Measurements from ENCODE around the gene SLBP. TPM values are rescaled to one million over a fixed set of nuclear protein-coding genes. Genes with fewer than 3 reads are reported as not detected.

Gene SLBP
- polyA plus RNA-seq, 4 donors, result 92.6 to 105 (median 102) TPM

- DNase-seq (ENCODE audit: low read depth in 4 of 4, low spot score in 3 of 4), result no peak
Observed at GRCh38 chr4:1658581-1658980, 53.5 kb downstream of the SLBP start.

DNA sequence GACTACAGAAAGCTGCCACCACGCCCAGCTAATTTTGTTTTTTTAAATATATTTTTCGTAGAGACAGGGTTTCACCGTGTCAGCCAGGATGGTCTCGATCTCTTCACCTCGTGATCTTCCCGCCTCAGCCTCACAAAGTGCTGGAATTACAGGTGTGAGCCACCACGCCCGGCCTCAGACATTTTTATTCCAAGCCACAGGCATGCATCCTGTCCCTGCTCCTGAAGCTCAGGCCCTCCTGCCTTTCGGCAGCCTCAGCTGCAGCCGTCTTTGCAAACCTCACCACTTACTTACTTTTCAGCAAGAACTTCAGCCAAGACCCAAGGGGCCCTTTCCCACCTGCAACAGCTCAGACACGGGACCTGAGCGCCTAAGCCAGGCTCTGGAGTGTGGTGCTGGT lies 54.0 kb downstream of the SLBP start:
- no peak for DNase-seq (ENCODE audit: low read depth in 4 of 4, low spot score in 3 of 4)

GRCh38 chr4:1656986-1657385 lies 55.1 kb downstream of the SLBP start:
- no peak for DNase-seq (ENCODE audit: low read depth in 4 of 4, low spot score in 3 of 4)

- DNase-seq (ENCODE audit: low read depth in 4 of 4, low spot score in 3 of 4), result no peak
Observed at GRCh38 chr4:1656132-1656531, 56.0 kb downstream of the SLBP start.

DNA sequence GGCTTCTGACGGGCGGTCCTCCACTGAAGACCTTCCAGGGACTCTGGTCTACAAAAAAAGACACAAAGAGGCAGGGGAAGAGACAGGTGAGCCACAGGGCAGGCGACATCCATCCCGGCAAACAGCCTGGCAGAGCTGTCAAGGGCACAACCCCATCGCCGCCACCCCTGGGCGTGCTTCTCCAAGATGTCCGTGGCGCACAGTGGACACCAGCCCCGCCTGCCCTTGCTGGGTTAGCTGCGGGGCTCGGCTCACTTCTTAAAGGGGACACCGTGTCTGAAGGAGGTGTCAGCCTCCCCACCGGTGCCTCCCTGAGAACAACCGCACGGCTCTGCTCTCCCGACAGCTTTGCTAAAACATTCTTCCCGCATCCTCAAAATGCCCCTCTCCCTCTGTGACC lies 56.4 kb downstream of the SLBP start:
- DNase-seq (ENCODE audit: low read depth in 4 of 4, low spot score in 3 of 4), result no peak

DNA sequence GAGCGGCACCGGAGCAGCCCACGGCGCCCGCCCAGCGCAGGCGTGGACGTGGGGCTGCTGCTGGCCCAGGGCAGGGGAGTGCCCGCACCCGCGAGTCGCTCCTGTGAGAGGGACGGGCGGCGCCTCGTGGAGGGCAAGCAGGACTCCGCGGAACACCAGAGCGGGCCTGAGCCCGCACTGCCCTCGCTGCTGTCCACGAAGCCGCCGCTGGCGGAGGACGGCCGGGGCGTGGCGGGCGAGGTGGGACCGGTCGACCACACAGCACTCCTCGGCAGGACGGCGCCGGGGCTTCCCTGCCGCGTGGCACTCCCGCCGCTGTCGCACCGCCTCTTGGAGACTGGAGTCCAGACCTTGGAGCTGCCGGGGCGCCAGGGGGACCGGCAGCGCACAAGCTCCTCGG lies 57.0 kb downstream of the SLBP start:
- no peak for DNase-seq (ENCODE audit: low read depth in 4 of 4, low spot score in 3 of 4)

GRCh38 chr4:1654216-1654955 lies 57.7 kb downstream of the SLBP start:
- peak in 1 of 4 donors; percentile 30 for DNase-seq (ENCODE audit: low read depth in 4 of 4, low spot score in 3 of 4)

DNA sequence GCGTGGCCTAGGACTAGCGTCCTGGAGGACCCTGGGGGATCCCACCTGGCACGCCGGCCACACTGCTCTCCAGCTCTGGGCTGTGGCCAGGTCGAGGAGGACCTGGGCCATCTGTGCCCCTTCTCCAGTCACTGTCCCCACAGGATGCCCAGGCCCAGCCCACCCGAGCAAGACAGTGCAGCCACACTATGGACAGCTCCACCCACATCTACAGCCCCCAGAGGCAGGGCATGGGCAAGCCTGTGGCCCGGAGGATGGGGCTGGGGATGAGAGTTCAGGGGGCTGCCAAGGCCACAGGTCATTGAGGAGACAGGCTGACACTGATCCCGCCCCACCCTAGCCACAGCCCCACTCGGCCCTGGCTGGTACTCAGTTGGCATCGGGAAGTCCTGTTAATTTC lies 58.3 kb downstream of the SLBP start:
- DNase-seq (ENCODE audit: low read depth in 4 of 4, low spot score in 3 of 4), result no peak

GRCh38 chr4:1652088-1652487 lies 60.0 kb downstream of the SLBP start:
- no peak for DNase-seq (ENCODE audit: low read depth in 4 of 4, low spot score in 3 of 4)

GRCh38 chr4:1651609-1652008 lies 60.5 kb downstream of the SLBP start:
- no peak for DNase-seq (ENCODE audit: low read depth in 4 of 4, low spot score in 3 of 4)

- DNase-seq (ENCODE audit: low read depth in 4 of 4, low spot score in 3 of 4), result no peak
Observed at GRCh38 chr4:1648962-1649361, 63.2 kb downstream of the SLBP start.

DNA sequence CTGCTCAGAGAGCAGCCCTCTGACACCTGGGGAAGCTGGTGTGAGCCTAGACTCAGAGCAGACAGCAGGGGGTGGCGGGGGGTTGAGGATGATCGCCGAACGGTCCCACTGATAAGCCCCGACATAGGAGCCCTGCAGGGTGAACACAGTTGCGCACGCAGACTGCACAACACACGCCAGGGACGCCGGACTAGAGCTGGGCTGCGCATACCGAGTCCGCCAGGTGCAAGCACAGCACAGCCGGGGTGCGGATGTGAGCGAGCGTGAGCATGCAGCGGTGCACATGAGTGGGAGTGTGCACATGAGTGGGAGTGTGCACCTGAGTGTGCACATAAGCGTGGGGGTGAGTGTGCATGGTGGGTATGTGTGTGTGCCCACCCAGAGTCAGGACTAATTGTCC lies 64.7 kb downstream of the SLBP start:
- no peak for DNase-seq (ENCODE audit: low read depth in 4 of 4, low spot score in 3 of 4)

- DNase-seq (ENCODE audit: low read depth in 4 of 4, low spot score in 3 of 4), result no peak
Observed at GRCh38 chr4:1646690-1647089, 65.4 kb downstream of the SLBP start.

- DNase-seq (ENCODE audit: low read depth in 4 of 4, low spot score in 3 of 4), result peak in 1 of 4 donors; percentile 34
Observed at GRCh38 chr4:1644891-1645657, 67.0 kb downstream of the SLBP start.

DNA sequence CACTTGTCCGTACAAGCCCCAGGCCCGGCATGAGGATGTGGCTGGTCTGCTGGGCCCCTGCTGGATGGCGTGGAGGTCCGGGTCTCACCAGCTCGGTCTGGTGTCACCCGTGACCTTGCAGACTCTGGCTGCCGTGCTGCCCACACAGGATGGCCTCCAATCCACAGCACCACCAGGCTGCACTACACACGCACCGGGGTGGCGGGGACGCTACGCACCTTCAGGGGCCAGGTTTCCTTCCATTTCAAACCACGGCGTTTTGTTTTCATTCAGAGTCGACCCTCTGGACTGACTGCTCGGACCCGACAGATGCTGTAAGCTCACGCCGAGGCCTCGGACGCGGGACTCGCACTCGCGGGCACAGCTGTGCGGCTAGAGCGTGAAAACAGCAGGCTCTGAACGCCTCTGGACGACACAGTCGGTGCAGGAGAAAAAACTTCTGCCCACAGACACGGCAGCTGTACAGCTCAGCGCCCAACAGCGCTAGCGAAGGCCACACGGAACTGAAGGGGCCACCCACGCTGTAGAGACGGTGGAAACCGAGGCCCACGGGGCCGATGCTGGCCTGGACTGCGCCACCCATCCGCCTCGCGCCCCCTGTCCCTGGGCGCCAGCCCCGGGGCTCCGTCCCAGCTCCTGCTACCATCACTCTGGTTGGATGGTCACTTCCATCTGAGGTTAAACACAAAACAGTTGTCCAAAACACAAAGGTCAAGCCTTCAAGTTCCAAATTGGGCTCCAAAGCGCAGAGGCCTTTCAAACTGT lies 68.0 kb downstream of the SLBP start:
- no peak for DNase-seq (ENCODE audit: low read depth in 4 of 4, low spot score in 3 of 4)

Other genes starting within 250 kb of the SLBP start
- 1 to 10 TPM; 1.6 to 3.6 (median 2.0) TPM for gene FAM53A, start 28.0 kb downstream of the SLBP start, polyA plus RNA-seq (ENCODE audit: insufficient read length in 4 of 4)
- gene TMEM129, start 9.0 kb upstream of the SLBP start, polyA plus RNA-seq (ENCODE audit: insufficient read length in 4 of 4), result 10 to 100 TPM; 38.6 to 53.8 (median 40.3) TPM
- 10 to 100 TPM; 37.1 to 45.6 (median 41.3) TPM for gene TACC3, start 9.2 kb upstream of the SLBP start, polyA plus RNA-seq (ENCODE audit: insufficient read length in 4 of 4)
- gene FGFR3, start 81.0 kb upstream of the SLBP start, polyA plus RNA-seq (ENCODE audit: insufficient read length in 4 of 4), result 100 to 1,000 TPM in 1 of 4 donors, 10 to 100 TPM in 3; 71.8 to 128 (median 95.2) TPM
- 10 to 100 TPM; 18.1 to 25.2 (median 19.9) TPM for gene LETM1, start 143.8 kb upstream of the SLBP start, polyA plus RNA-seq (ENCODE audit: insufficient read length in 4 of 4)
- 10 to 100 TPM; 68.2 to 85.6 (median 79.1) TPM for gene NSD2, start 159.1 kb upstream of the SLBP start, polyA plus RNA-seq (ENCODE audit: insufficient read length in 4 of 4)